Heart right ventricle (tissue), 16 donors: ENCODE results near the gene ANKH. TPM values are rescaled to one million over a fixed set of nuclear protein-coding genes. Genes with fewer than 3 reads are reported as not detected.

Source experiments
- ATAC-seq, 8 donors: fragments of 200-7000 bp; cut with Tn5 transposase; one replicate each; pipeline ENCODE4 v1.9.1; 2020; ENCODE audit warnings: mild to moderate bottlenecking in 8 of 8, moderate library complexity in 8 of 8, moderate number of reproducible peaks in 1 of 8
- DNase-seq, 2 donors: peaks; one replicate each; pipeline ENCODE4 v3.0.0-alpha.2; 2020
- H3K27ac ChIP-seq, 10 donors: fragments of 200-600 bp; sonication (generic) in 2 of 10; one replicate each; pipeline versions ENCODE4 v1.5.0 to v1.8.0; 2020 to 2022; ENCODE audit warnings: mild to moderate bottlenecking in 3 of 10
- H3K27me3 ChIP-seq, 7 donors: fragments of 200-600 bp; one replicate each; pipeline ENCODE4 v1.8.0; 2021 to 2022; ENCODE audit warnings: mild to moderate bottlenecking in 2 of 7
- H3K36me3 ChIP-seq, 9 donors: fragments of 200-600 bp; sonication (generic) in 1 of 9; one replicate each; pipeline versions ENCODE4 v1.5.0 to v1.8.0; 2020 to 2022; ENCODE audit warnings: mild to moderate bottlenecking in 2 of 9
- H3K4me1 ChIP-seq, 9 donors: fragments of 200-600 bp; sonication (generic) in 1 of 9; one replicate each; pipeline versions ENCODE4 v1.5.0 to v1.8.0; 2020 to 2022; ENCODE audit warnings: mild to moderate bottlenecking in 4 of 9
- H3K4me3 ChIP-seq, 10 donors: fragments of 200-600 bp; sonication (generic) in 2 of 10; one replicate each; pipeline versions ENCODE4 v1.5.0 to v1.8.0; 2020 to 2022; ENCODE audit warnings: mild to moderate bottlenecking in 7 of 10, moderate library complexity in 2 of 10
- H3K9me3 ChIP-seq, 11 donors: fragments of 200-600 bp in 10 of 11; sonication (generic) in 2 of 11; one replicate each; pipeline versions ENCODE4 v1.5.0 to v1.8.0; 2013 to 2022; ENCODE audit warnings: mild to moderate bottlenecking in 2 of 11, control low read depth in 1 of 11, moderate library complexity in 1 of 11
- WGBS, 2 donors: extraction: QIAGEN DNeasy Blood & Tissue Kit; methylation state at CpG; one replicate each; pipeline ENCODE4 v1.1.7; 2013; ENCODE audit warnings: inconsistent platforms in 1 of 2; 5-methylcytosine and 5-hydroxymethylcytosine counted together
- intact Hi-C, 10 donors: fragments of 100-400 bp; cut with DNase I; formaldehyde crosslinking; loops; one replicate each; pipeline versions ENCODE4 v1.11.1 to v1.14.2; 2022
- polyA plus RNA-seq, 2 donors: library from polyadenylated mRNA; stranded (reverse); fragments of 200-250 nt; gene quantifications; one replicate each; pipeline ENCODE4 v1.2.3, GENCODE V29; 2013
- total RNA-seq, 10 donors: library from RNA; stranded (reverse); fragmentation: NEBNext Ultra II Directional in 3 of 10; extraction: Animal tissue kit (Norgen Biotek cat#: 25700) in 3 of 10; gene quantifications; one replicate each; pipeline versions ENCODE4 v1.2.1 to v1.2.4, GENCODE V29; 2021 to 2023
- TF ChIP-seq, protein P1 (sequence below), 9 donors: fragments of 200-600 bp; sonication (generic) in 2 of 9; IDR thresholded peaks; one replicate each; pipeline versions ENCODE4 v1.5.0 to v1.8.0; 2021 to 2022; ENCODE audit warnings: antibody characterized with exemption in 9 of 9, mild to moderate bottlenecking in 5 of 9, moderate library complexity in 1 of 9
- donor health status: Arrhythmogenic right ventricular cardiomyopathy.
- donor health status: ischemic (EF 13 %, LVEDD 7.1; RV severe dilation, severe dysfunction).
- donor health status: healthy with polysubstance abuse.
- donor health status: DM: no; HTN: yes; CAD: no.
- donor health status: DM: no; HTN: no; CAD: no.
- donor health status: ischemic (EF 25% LVEDD 6.9; RV normal size, moderate dysfunction).
- donor health status: ischemic (EF 25% LVEDD 5.7; RV mildly dilated, moderate dysfunction).
- donor health status: healthy.
- donor health status: DM: yes; HTN: yes; CAD: no.
- donor health status: Ischemic cardiomyopathy.
- donor health status: ischemic (EF 35%, LVEDD 5.7; RV mildly dilated, moderate dysfunction).
- donor health status: nonischemic (EF 11% LVEDD 7.7; RV severe dilation, severe dysfunction).
- donor health status: DM: yes; HTN: yes; CAD: no.
- donor health status: PGD.
- donor health status: ischemic (EF 29% LVEDD 5.4; RV normal size, mild dysfunction).
- donor health status: nonischemic (EF 23%, LVEDD 6.1; RV moderate dilation, normal function).

ANKH gene
- total and polyA plus RNA-seq, 12 donors = 51.0 to 256 (median 192) TPM

DNA sequence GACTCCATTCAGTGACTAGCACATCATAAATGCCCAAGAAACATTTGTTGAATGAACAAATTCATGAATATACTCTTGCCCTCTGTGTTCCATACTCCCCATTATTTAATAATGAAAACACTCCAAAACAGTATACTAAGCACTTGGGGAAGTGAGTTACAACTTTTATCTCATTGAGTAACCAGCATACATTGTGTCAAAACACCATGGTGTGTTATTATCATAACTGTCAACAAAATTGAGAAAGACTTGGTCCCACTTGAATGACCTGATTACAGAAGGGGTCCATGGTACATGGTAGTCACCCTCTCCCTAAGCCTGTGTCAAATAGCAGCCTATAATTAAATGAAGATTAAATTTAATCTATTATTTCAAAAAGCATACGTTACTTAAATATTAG, 16.2 kb downstream of the ANKH start:
- intact Hi-C loops = no loop called here
- H3K27ac ChIP-seq = no peak overlapping the region
- 55 to 81% methylated on average over 1 of the region's 1 CpG for WGBS, 2 donors
- TF ChIP-seq, protein P1, sequence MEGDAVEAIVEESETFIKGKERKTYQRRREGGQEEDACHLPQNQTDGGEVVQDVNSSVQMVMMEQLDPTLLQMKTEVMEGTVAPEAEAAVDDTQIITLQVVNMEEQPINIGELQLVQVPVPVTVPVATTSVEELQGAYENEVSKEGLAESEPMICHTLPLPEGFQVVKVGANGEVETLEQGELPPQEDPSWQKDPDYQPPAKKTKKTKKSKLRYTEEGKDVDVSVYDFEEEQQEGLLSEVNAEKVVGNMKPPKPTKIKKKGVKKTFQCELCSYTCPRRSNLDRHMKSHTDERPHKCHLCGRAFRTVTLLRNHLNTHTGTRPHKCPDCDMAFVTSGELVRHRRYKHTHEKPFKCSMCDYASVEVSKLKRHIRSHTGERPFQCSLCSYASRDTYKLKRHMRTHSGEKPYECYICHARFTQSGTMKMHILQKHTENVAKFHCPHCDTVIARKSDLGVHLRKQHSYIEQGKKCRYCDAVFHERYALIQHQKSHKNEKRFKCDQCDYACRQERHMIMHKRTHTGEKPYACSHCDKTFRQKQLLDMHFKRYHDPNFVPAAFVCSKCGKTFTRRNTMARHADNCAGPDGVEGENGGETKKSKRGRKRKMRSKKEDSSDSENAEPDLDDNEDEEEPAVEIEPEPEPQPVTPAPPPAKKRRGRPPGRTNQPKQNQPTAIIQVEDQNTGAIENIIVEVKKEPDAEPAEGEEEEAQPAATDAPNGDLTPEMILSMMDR (IDR thresholded peaks at IDR 0.05) = no peak
- H3K9me3 ChIP-seq = no peaks in the 10 kb centered on the region
- no peak for DNase-seq
- H3K4me1 ChIP-seq = peaks cover 0 to 76% (median 47%) of the 10 kb centered on the region in 9 donors
- H3K36me3 ChIP-seq = peaks cover 0 to 15% (median 4%) of the 10 kb centered on the region in 9 donors
- H3K4me3 ChIP-seq = no peak overlapping the region
- no peak for ATAC-seq
- H3K27me3 ChIP-seq = no peaks in the 10 kb centered on the region

DNA sequence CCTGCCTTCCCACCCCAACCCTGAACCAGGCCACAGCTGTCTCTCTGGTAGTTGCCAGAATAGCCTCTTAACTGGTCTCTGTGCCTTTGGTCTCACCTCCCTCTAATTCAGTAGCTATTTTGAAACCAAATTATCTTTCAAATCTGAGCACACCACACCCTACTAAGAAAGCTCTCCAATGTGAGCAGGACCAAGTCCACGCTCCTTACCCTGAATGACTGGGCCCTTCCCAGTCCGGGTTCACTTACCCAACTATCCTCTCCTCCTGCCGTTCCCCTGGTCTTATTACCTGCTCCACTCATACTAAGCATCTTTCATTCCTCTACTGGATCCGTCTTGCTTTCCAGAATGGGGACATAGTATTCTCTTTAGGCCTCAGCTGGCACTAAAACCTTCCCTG, 16.8 kb downstream of the ANKH start:
- H3K27me3 ChIP-seq = no peaks in the 10 kb centered on the region
- H3K9me3 ChIP-seq = no peaks in the 10 kb centered on the region
- H3K4me3 ChIP-seq = no peak overlapping the region
- DNase-seq = no peak
- peak overlapping the region in 1 of 10 donors; percentile 8 for H3K27ac ChIP-seq
- peaks cover 0 to 76% (median 45%) of the 10 kb centered on the region in 9 donors for H3K4me1 ChIP-seq
- TF ChIP-seq, protein P1 (IDR thresholded peaks at IDR 0.05) = no peak
- H3K36me3 ChIP-seq = peaks cover 0 to 11% (median 4%) of the 10 kb centered on the region in 9 donors
- WGBS, 2 donors = 85% methylated on average over 4 of the region's 4 CpGs
- intact Hi-C loops = no loop called here
- ATAC-seq = peak in 2 of 8 donors; percentile 6 to 16

DNA sequence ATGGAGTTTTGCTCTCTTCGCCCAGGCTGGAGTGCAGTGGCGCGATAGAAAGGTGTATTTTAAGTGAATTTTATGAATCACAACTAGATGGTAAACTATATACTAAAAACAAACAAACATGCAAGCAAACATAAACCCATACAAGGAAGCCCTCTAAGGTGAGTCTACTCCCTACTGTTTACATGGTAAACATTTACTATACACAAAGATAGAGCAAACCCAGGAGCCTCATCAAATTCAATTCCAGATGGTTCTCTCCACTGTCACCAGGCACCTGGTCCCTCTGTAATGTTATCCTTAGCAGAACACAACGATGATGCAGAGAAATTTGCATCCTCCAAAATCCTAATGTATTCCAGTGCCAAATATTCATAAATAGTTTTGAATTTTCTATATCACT, 17.9 kb downstream of the ANKH start:
- Histone ChIP-seq H3K36me3 (peaks cover 0 to 13% (median 4%) of the 10 kb centered on the region in 9 donors), H3K4me3 (no peak overlapping the region), H3K27ac (no peak overlapping the region), H3K27me3 (no peaks in the 10 kb centered on the region), H3K9me3 (no peaks in the 10 kb centered on the region), H3K4me1 (peaks cover 0 to 79% (median 40%) of the 10 kb centered on the region in 9 donors)
- no peak for DNase-seq
- ATAC-seq = no peak
- 93 to 94% methylated on average over 4 of the region's 4 CpGs for WGBS, 2 donors
- TF ChIP-seq, protein P1 (IDR thresholded peaks at IDR 0.05) = no peak
- intact Hi-C loops = no loop called here

DNA sequence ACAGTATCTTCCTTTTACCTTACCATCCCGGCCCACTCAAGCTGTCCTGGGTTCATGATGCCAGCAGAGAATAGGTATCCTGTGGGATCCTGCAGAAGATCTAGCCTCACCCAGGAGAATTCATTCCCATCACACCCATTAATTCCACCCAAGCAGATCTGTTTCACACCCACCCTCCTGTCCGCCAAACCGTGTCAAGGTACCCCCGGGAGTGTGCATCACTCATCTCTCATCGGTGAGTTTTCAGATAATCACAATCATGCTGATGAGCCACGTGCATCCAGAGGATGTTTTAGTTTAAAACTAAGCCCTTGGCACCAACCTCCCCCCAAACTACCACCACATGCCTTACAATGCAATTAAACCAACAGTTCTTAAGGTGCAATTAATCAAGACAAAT, 18.8 kb downstream of the ANKH start:
- no peak for ATAC-seq
- H3K4me3 ChIP-seq = no peak overlapping the region
- peaks cover 0 to 22% (median 4%) of the 10 kb centered on the region in 9 donors for H3K36me3 ChIP-seq
- 75 to 82% methylated on average over 6 of the region's 6 CpGs for WGBS, 2 donors
- no peak for DNase-seq
- TF ChIP-seq, protein P1 (IDR thresholded peaks at IDR 0.05) = no peak
- H3K4me1 ChIP-seq = peaks cover 0 to 79% (median 40%) of the 10 kb centered on the region in 9 donors
- H3K27ac ChIP-seq = no peak overlapping the region
- H3K27me3 ChIP-seq = no peaks in the 10 kb centered on the region
- no peaks in the 10 kb centered on the region for H3K9me3 ChIP-seq
- intact Hi-C loops = no loop called here
